ENCODE results near the gene MRGPRD. TPM values are rescaled to one million over a fixed set of nuclear protein-coding genes. Genes with fewer than 3 reads are reported as not detected.

Gene MRGPRD
- total RNA-seq, 5 donors from 2014 or later (not counting 1 experiment from before 2014, with no cell fraction given) = not detected

- no peaks in the 10 kb centered on the region for H3K36me3 ChIP-seq (ENCODE audit: control insufficient read depth in 2 of 2, extremely low read depth in 1 of 2, insufficient read depth in 1 of 2, low read length in 1 of 2)
- H3K27me3 ChIP-seq (replicated peaks in 1 of 2; ENCODE audit: control insufficient read depth in 2 of 2, extremely low read depth in 1 of 2, insufficient read depth in 2 of 2, low read length in 1 of 2) = peaks cover 0 to 13% of the 10 kb centered on the region in 2 experiments
- H3K4me1 Mint-ChIP-seq = peaks cover 3 to 15% (median 4%) of the 10 kb centered on the region in 3 donors
- no peak overlapping the region for H3K4me3 ChIP-seq (ENCODE audit: control insufficient read depth in 1 of 2, extremely low read depth in 1 of 2, low read length in 1 of 2)
- ChIA-PET CTCF (no interaction called here), POLR2A (no interaction called here)
- peaks cover 6% of the 10 kb centered on the region for H3K36me3 Mint-ChIP-seq
- no peak for DNase-seq
- 83% methylated on average over 7 of the region's 8 CpGs for WGBS (ENCODE audit: insufficient coverage)
- H3K4me3 Mint-ChIP-seq = no peak overlapping the region
- H3K9me3 ChIP-seq = no peaks in the 10 kb centered on the region
- no peak overlapping the region for H3K27ac Mint-ChIP-seq
- H3K27ac ChIP-seq (ENCODE audit: low read length) = no peak overlapping the region
- peaks cover 0 to 9% of the 10 kb centered on the region in 2 experiments for H3K4me1 ChIP-seq (ENCODE audit: control insufficient read depth in 1 of 2, extremely low read depth in 1 of 2, insufficient read depth in 2 of 2, low read length in 2 of 2)
- no peak for ATAC-seq (replicated peaks in 1 of 4)
- no peaks in the 10 kb centered on the region for H3K9me3 Mint-ChIP-seq
- H3K27me3 Mint-ChIP-seq = peaks cover 7 to 9% of the 10 kb centered on the region in 2 donors
These were observed 9.7 kb downstream of the MRGPRD start for GRCh38 chr11:68970921-68971636.

GRCh38 chr11:68969386-68969785 lies 11.4 kb downstream of the MRGPRD start:
- ChIA-PET CTCF (interaction anchor here in 1 of 2 donors (0.6 kb wide), 1 partner anchor 160 kb away, joined by 6 read pairs; no protein-coding TSS in a partner anchor), POLR2A (no interaction called here)
- no peak overlapping the region for H3K27ac Mint-ChIP-seq
- Histone ChIP-seq H3K27ac (ENCODE audit: low read length) (no peak overlapping the region), H3K4me3 (ENCODE audit: control insufficient read depth in 1 of 2, extremely low read depth in 1 of 2, low read length in 1 of 2) (no peak overlapping the region), H3K36me3 (ENCODE audit: control insufficient read depth in 2 of 2, extremely low read depth in 1 of 2, insufficient read depth in 1 of 2, low read length in 1 of 2) (no peaks in the 10 kb centered on the region), H3K27me3 (replicated peaks in 1 of 2; ENCODE audit: control insufficient read depth in 2 of 2, extremely low read depth in 1 of 2, insufficient read depth in 2 of 2, low read length in 1 of 2) (peaks cover 0 to 13% of the 10 kb centered on the region in 2 experiments), H3K4me1 (ENCODE audit: control insufficient read depth in 1 of 2, extremely low read depth in 1 of 2, insufficient read depth in 2 of 2, low read length in 2 of 2) (peaks cover 0 to 19% of the 10 kb centered on the region in 2 experiments), H3K9me3 (no peaks in the 10 kb centered on the region)
- DNase-seq (no peak), ATAC-seq (replicated peaks in 1 of 4) (no peak)
- H3K36me3 Mint-ChIP-seq = peaks cover 3% of the 10 kb centered on the region
- H3K4me1 Mint-ChIP-seq = peaks cover 8 to 27% (median 10%) of the 10 kb centered on the region in 3 donors
- H3K27me3 Mint-ChIP-seq = peaks cover 7 to 9% of the 10 kb centered on the region in 2 donors
- 83% methylated on average over 8 of the region's 8 CpGs for WGBS (ENCODE audit: insufficient coverage)
- H3K9me3 Mint-ChIP-seq = no peaks in the 10 kb centered on the region
- H3K4me3 Mint-ChIP-seq = no peak overlapping the region

GRCh38 chr11:68968306-68969250 lies 12.2 kb downstream of the MRGPRD start:
- Histone ChIP-seq H3K27me3 (replicated peaks in 1 of 2; ENCODE audit: control insufficient read depth in 2 of 2, extremely low read depth in 1 of 2, insufficient read depth in 2 of 2, low read length in 1 of 2) (peaks cover 0 to 13% of the 10 kb centered on the region in 2 experiments), H3K9me3 (no peaks in the 10 kb centered on the region), H3K36me3 (ENCODE audit: control insufficient read depth in 2 of 2, extremely low read depth in 1 of 2, insufficient read depth in 1 of 2, low read length in 1 of 2) (peaks cover 0 to 2% of the 10 kb centered on the region in 2 donors), H3K27ac (ENCODE audit: low read length) (no peak overlapping the region), H3K4me3 (ENCODE audit: control insufficient read depth in 1 of 2, extremely low read depth in 1 of 2, low read length in 1 of 2) (no peak overlapping the region), H3K4me1 (ENCODE audit: control insufficient read depth in 1 of 2, extremely low read depth in 1 of 2, insufficient read depth in 2 of 2, low read length in 2 of 2) (peaks cover 0 to 23% of the 10 kb centered on the region in 2 experiments)
- peaks cover 8% of the 10 kb centered on the region for H3K36me3 Mint-ChIP-seq
- ChIA-PET CTCF (no interaction called here), POLR2A (no interaction called here)
- peaks cover 10 to 35% (median 12%) of the 10 kb centered on the region in 3 donors for H3K4me1 Mint-ChIP-seq
- ATAC-seq (replicated peaks in 1 of 4) (no peak), DNase-seq (peak in 1 of 35 experiments; percentile 15)
- no peak overlapping the region for H3K27ac Mint-ChIP-seq
- WGBS (ENCODE audit: insufficient coverage) = 89% methylated on average over 21 of the region's 29 CpGs
- H3K4me3 Mint-ChIP-seq = no peak overlapping the region
- H3K27me3 Mint-ChIP-seq = peaks cover 7 to 9% of the 10 kb centered on the region in 2 donors
- H3K9me3 Mint-ChIP-seq = no peaks in the 10 kb centered on the region

- no peak overlapping the region for H3K4me3 ChIP-seq (ENCODE audit: control insufficient read depth in 1 of 2, extremely low read depth in 1 of 2, low read length in 1 of 2)
- Mint-ChIP-seq H3K4me3 (no peak overlapping the region), H3K27me3 (peaks cover 7 to 9% of the 10 kb centered on the region in 2 donors), H3K27ac (peak overlapping the region in 1 of 2 donors; percentile 25), H3K4me1 (peaks cover 19 to 44% (median 20%) of the 10 kb centered on the region in 3 donors), H3K36me3 (peaks cover 8% of the 10 kb centered on the region), H3K9me3 (no peaks in the 10 kb centered on the region)
- H3K36me3 ChIP-seq (ENCODE audit: control insufficient read depth in 2 of 2, extremely low read depth in 1 of 2, insufficient read depth in 1 of 2, low read length in 1 of 2) = peaks cover 0 to 2% of the 10 kb centered on the region in 2 donors
- H3K9me3 ChIP-seq = no peaks in the 10 kb centered on the region
- ChIA-PET POLR2A (no interaction called here), CTCF (no interaction called here)
- ATAC-seq (replicated peaks in 1 of 4) (no peak), DNase-seq (peak in 1 of 35 experiments; percentile 1)
- H3K4me1 ChIP-seq (ENCODE audit: control insufficient read depth in 1 of 2, extremely low read depth in 1 of 2, insufficient read depth in 2 of 2, low read length in 2 of 2) = peaks cover 0 to 37% of the 10 kb centered on the region in 2 experiments
- 94% methylated on average over 3 of the region's 9 CpGs for WGBS (ENCODE audit: insufficient coverage)
- peaks cover 0 to 13% of the 10 kb centered on the region in 2 experiments for H3K27me3 ChIP-seq (replicated peaks in 1 of 2; ENCODE audit: control insufficient read depth in 2 of 2, extremely low read depth in 1 of 2, insufficient read depth in 2 of 2, low read length in 1 of 2)
- H3K27ac ChIP-seq (ENCODE audit: low read length) = no peak overlapping the region
These were observed 13.6 kb downstream of the MRGPRD start for GRCh38 chr11:68966894-68967780.

GRCh38 chr11:68965901-68966853 lies 14.6 kb downstream of the MRGPRD start:
- H3K4me3 Mint-ChIP-seq = peak overlapping the region in 2 of 3 donors; percentile 28 to 33
- peaks cover 0 to 40% of the 10 kb centered on the region in 2 experiments for H3K4me1 ChIP-seq (ENCODE audit: control insufficient read depth in 1 of 2, extremely low read depth in 1 of 2, insufficient read depth in 2 of 2, low read length in 2 of 2)
- peaks cover 4% of the 10 kb centered on the region in 2 donors for H3K27me3 Mint-ChIP-seq
- H3K27ac Mint-ChIP-seq = peak overlapping the region; percentile 77 to 96
- H3K27ac ChIP-seq (ENCODE audit: low read length) = peak overlapping the region; percentile 37
- peaks cover 8% of the 10 kb centered on the region for H3K36me3 Mint-ChIP-seq
- peaks cover 0 to 17% of the 10 kb centered on the region in 2 experiments for H3K27me3 ChIP-seq (replicated peaks in 1 of 2; ENCODE audit: control insufficient read depth in 2 of 2, extremely low read depth in 1 of 2, insufficient read depth in 2 of 2, low read length in 1 of 2)
- 80% methylated on average over 6 of the region's 15 CpGs for WGBS (ENCODE audit: insufficient coverage)
- peak in 12 of 35 experiments; percentile 4 to 36 (median 13) for DNase-seq
- ATAC-seq (replicated peaks in 1 of 4) = peak; percentile 54 to 84 (median 73)
- peaks cover 19 to 47% (median 20%) of the 10 kb centered on the region in 3 donors for H3K4me1 Mint-ChIP-seq
- H3K9me3 Mint-ChIP-seq = no peaks in the 10 kb centered on the region
- peaks cover 0 to 2% of the 10 kb centered on the region in 2 donors for H3K36me3 ChIP-seq (ENCODE audit: control insufficient read depth in 2 of 2, extremely low read depth in 1 of 2, insufficient read depth in 1 of 2, low read length in 1 of 2)
- H3K4me3 ChIP-seq (ENCODE audit: control insufficient read depth in 1 of 2, extremely low read depth in 1 of 2, low read length in 1 of 2) = no peak overlapping the region
- POLR2A ChIA-PET = interaction anchor here in 1 of 2 donors (0.6 to 0.7 kb wide), 2 partner anchors 83 to 133 kb away, joined by 3 to 5 read pairs; no protein-coding TSS in a partner anchor
- no peaks in the 10 kb centered on the region for H3K9me3 ChIP-seq
- CTCF ChIA-PET = no interaction called here
